IPS DF 6.9 (cell line): ENCODE measurements around the gene CHRNB4.
A peak's percentile ranks its signal among the peaks of the same experiment; 100 is the strongest.

Experiments used
- DNase-seq: peaks from one replicate; pipeline ENCODE4 v3.0.0-alpha.2; 2013; ENCODE audit warnings: low read depth, low spot score
- H3K27ac ChIP-seq: one replicate; pipeline ENCODE4 v1.5.1; 2013; ENCODE audit warnings: low read length, control low read depth
- H3K27me3 ChIP-seq: 2 replicates; pipeline ENCODE4 v1.6.1; 2013; ENCODE audit warnings: mild to moderate bottlenecking, low read length; ENCODE audit not compliant: control insufficient read depth, insufficient read depth
- H3K36me3 ChIP-seq: 2 replicates; pipeline ENCODE4 v1.6.1; 2013; ENCODE audit warnings: low read length; ENCODE audit not compliant: control insufficient read depth, insufficient read depth
- H3K4me1 ChIP-seq: 2 replicates; pipeline ENCODE4 v1.6.1; 2013; ENCODE audit warnings: low read length; ENCODE audit not compliant: control insufficient read depth, insufficient read depth
- H3K4me3 ChIP-seq: 2 replicates; pipeline ENCODE4 v1.5.1; 2013; ENCODE audit warnings: mild to moderate bottlenecking, low read length
- H3K9me3 ChIP-seq: 2 replicates; pipeline ENCODE4 v1.6.1; 2013; ENCODE audit warnings: low read length, inconsistent platforms; ENCODE audit not compliant: control insufficient read depth, insufficient read depth
- WGBS: extraction: QIAGEN DNeasy Blood & Tissue Kit; methylation state at CpG from one replicate; pipeline ENCODE4 v1.1.7; 2013; ENCODE audit warnings: mixed read lengths, missing lambda C conversion rate; ENCODE audit not compliant: insufficient read length, insufficient coverage; 5-methylcytosine and 5-hydroxymethylcytosine counted together

The CHRNB4 gene

GRCh38 chr15:78680431-78681075 lies 39.5 kb upstream of the CHRNB4 start:
- Histone ChIP-seq H3K4me3 (no peak overlapping the region), H3K36me3 (no peaks in the 10 kb centered on the region), H3K27me3 (no peaks in the 10 kb centered on the region), H3K27ac (no peak overlapping the region), H3K9me3 (no peaks in the 10 kb centered on the region), H3K4me1 (peaks cover 5% of the 10 kb centered on the region)
- DNase-seq = no peak
- no CpG with 5 or more reads among the region's 10 CpGs for WGBS

GRCh38 chr15:78679089-78679511 lies 38.1 kb upstream of the CHRNB4 start:
- H3K27ac ChIP-seq = no peak overlapping the region
- no peaks in the 10 kb centered on the region for H3K9me3 ChIP-seq
- no peak for DNase-seq
- no peak overlapping the region for H3K4me3 ChIP-seq
- H3K4me1 ChIP-seq = peaks cover 3% of the 10 kb centered on the region
- H3K36me3 ChIP-seq = no peaks in the 10 kb centered on the region
- no CpG with 5 or more reads among the region's 3 CpGs for WGBS
- no peaks in the 10 kb centered on the region for H3K27me3 ChIP-seq

DNA sequence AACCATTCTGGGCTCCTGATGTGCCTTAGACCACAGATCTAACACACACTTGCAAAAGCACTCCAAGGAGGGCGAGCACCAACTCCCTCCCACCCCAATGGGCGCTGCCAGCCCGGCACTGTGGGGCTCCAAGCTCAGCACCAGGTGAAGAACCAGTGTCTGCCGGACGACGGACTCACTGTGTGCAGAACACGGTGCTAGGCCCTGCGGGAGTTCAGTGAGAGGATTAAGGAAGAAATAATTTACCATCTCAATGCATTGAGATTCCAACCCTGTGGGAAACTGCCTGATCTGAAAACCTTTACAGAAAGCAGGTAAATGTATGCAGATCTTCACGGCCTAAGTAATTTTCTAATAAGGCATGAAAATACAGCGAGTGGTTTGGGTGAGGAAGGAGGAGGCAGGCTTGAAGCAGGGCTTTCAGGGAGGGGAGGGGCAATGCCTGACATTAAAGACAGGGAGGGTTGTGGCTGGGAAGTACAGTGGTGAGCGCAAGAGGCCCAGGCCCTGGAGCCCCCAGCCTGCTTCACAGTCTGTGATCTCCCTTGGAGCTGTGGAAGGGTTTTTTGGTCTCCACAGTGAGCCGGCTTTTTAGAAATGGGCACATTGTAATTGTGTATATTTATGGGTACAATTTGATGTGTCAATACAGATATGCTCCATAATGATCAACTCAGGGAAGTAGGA lies 35.6 kb upstream of the CHRNB4 start:
- DNase-seq = no peak
- Histone ChIP-seq H3K27ac (no peak overlapping the region), H3K9me3 (no peaks in the 10 kb centered on the region), H3K4me3 (no peak overlapping the region), H3K27me3 (no peaks in the 10 kb centered on the region), H3K36me3 (no peaks in the 10 kb centered on the region), H3K4me1 (peaks cover 8% of the 10 kb centered on the region)
- WGBS = no CpG with 5 or more reads among the region's 12 CpGs

DNA sequence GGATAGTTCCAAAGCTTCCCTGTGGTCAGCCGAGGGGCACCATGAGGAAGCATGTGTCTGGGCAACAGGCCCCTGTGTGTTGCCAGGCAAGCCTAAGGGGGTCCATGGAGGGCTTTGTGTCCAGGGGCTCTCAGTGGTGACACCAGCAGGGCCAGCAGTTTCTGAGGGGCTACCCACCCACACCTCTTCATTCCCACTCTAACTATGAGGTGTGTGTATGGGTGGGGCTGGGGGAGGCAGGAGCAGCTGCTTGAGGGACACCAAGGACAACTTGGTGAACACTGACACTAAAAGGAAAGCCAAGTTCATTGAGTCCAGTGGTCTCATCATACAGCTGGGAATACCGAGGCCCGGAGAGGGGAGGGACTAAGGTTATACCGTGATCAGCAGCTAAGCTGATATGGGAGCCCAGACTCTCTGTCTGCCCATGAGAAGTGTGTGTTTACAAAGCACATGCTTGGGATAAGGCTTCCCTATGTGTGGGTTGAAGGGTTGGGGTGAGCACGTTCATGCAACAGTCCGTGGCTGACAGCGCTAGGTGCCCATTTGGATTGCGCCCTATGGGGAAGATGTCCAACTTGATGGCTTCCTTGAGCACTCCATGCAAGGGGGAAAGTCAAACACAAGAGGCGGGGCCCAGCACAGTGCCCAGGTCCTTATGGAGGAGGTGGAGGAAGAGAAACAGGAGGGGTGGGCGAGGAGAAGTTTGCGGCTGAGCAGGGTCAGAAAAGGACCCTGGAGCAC lies 34.8 kb upstream of the CHRNB4 start:
- H3K4me1 ChIP-seq = peaks cover 8% of the 10 kb centered on the region

GRCh38 chr15:78675206-78675605 lies 34.2 kb upstream of the CHRNB4 start:
- Histone ChIP-seq H3K36me3 (no peaks in the 10 kb centered on the region), H3K9me3 (no peaks in the 10 kb centered on the region), H3K27me3 (no peaks in the 10 kb centered on the region), H3K4me1 (peaks cover 6% of the 10 kb centered on the region), H3K4me3 (no peak overlapping the region), H3K27ac (no peak overlapping the region)
- WGBS = no CpG with 5 or more reads among the region's 4 CpGs
- no peak for DNase-seq

More for the DNA sequence above, 34.8 kb upstream of the CHRNB4 start:
- no peaks in the 10 kb centered on the region for H3K36me3 ChIP-seq
- H3K4me3 ChIP-seq = no peak overlapping the region
- H3K27me3 ChIP-seq = no peaks in the 10 kb centered on the region
- H3K27ac ChIP-seq = no peak overlapping the region
- H3K9me3 ChIP-seq = no peaks in the 10 kb centered on the region
- no peak for DNase-seq
- no CpG with 5 or more reads among the region's 11 CpGs for WGBS

DNA sequence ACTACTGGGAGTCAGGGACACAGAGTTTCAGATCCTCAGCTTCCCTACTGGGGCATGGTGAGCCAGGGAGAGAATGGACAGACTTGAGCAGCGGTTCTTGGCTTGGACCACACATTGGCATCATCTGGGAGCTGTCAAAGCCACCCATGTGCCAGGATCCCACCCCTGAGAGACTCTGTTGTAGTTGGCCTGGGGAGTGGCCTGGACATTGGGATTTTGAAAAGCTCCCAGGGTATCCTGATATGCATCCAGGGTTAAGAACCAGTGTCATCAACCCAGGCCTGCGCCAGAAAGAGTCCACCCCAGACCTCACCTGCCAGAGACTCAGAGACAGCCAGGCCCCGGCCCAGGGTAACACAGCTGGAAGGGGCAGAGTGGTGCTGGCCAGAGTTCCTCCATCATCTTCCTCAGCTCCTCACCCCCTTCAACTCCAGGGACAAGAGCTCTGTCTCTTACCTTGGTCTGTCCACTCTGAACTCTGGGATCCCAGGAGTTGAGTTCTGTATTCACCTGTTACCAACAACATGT lies 33.0 kb upstream of the CHRNB4 start:
- no peaks in the 10 kb centered on the region for H3K27me3 ChIP-seq
- no peak for DNase-seq
- no peak overlapping the region for H3K27ac ChIP-seq
- H3K9me3 ChIP-seq = no peaks in the 10 kb centered on the region
- peaks cover 6% of the 10 kb centered on the region for H3K4me1 ChIP-seq
- no CpG with 5 or more reads among the region's 3 CpGs for WGBS
- H3K4me3 ChIP-seq = no peak overlapping the region
- H3K36me3 ChIP-seq = no peaks in the 10 kb centered on the region

GRCh38 chr15:78673476-78673875 lies 32.5 kb upstream of the CHRNB4 start:
- no peak overlapping the region for H3K4me3 ChIP-seq
- no peaks in the 10 kb centered on the region for H3K9me3 ChIP-seq
- no CpG with 5 or more reads among the region's 4 CpGs for WGBS
- H3K27me3 ChIP-seq = no peaks in the 10 kb centered on the region
- H3K4me1 ChIP-seq = peaks cover 6% of the 10 kb centered on the region
- DNase-seq = no peak
- H3K27ac ChIP-seq = no peak overlapping the region
- H3K36me3 ChIP-seq = no peaks in the 10 kb centered on the region

DNA sequence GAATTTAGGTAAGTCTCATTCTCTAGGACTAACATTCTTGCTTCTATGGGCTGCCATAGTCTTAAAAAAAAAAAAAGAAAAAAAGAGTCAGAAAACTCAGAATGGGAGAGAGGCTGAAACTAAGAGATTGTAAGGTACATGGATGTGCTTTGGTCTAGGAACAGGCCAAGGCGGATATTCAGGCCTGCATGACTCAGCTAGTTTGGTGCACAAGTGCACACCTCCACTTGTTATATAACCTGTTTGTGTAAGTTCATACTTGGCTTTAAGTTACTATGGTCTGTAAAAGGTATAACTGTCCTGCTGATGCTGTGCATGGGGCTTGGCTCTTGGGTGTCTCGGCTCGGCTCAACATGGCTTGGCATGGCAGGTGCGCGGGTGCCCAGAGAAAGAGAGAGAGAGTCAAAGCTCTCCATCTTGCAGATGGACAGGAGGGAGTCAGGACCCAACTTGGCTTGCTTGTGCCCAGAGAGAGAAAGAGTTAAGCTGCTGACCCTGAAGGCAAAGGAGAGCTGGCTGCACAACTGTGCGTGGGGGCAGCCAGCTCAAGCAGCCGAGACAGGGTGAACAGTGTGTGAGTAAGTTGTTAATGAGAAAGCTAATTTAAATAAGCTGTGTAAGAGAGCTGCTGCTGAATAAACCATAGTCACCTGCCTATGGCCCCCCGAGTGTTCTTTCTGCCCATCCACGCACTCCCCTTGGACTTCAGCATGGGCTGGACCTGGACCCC lies 31.4 kb upstream of the CHRNB4 start:
- peaks cover 6% of the 10 kb centered on the region for H3K4me1 ChIP-seq
- no CpG with 5 or more reads among the region's 9 CpGs for WGBS
- no peak overlapping the region for H3K4me3 ChIP-seq
- no peaks in the 10 kb centered on the region for H3K36me3 ChIP-seq
- DNase-seq = no peak
- H3K9me3 ChIP-seq = no peaks in the 10 kb centered on the region
- H3K27me3 ChIP-seq = no peaks in the 10 kb centered on the region
- H3K27ac ChIP-seq = no peak overlapping the region

DNA sequence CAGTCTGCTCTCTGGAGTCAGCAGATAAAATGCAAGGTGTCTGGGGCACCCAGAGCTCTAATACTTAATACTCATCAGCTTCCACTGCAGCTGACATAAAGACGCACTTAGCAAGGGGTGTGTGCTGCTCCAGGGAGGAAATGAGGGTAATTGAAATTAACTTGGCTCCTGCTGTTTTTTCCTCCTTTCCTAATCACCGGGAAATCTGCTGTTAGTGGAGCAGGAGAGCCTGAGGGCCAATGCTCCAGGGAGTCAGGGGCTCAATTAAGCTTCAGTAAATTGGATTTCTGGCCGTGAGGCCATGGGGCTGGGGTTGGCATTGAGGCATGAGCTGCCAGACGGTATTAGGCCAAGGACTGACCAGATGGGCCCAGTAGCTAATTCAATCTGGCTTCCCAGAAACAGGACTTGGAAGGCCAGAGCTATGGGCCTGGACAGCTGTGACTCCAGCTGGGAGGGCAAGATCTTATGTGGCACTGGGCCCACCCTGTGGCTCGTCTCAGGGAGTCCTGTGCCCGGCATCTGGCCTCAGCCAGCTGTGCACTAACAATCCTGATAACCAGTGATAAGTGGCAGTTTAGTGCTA lies 30.7 kb upstream of the CHRNB4 start:
- Histone ChIP-seq H3K27ac (no peak overlapping the region), H3K9me3 (no peaks in the 10 kb centered on the region), H3K4me1 (peaks cover 6% of the 10 kb centered on the region), H3K4me3 (no peak overlapping the region), H3K36me3 (no peaks in the 10 kb centered on the region), H3K27me3 (no peaks in the 10 kb centered on the region)
- peak; percentile 39 for DNase-seq
- WGBS = no CpG with 5 or more reads among the region's 6 CpGs

DNA sequence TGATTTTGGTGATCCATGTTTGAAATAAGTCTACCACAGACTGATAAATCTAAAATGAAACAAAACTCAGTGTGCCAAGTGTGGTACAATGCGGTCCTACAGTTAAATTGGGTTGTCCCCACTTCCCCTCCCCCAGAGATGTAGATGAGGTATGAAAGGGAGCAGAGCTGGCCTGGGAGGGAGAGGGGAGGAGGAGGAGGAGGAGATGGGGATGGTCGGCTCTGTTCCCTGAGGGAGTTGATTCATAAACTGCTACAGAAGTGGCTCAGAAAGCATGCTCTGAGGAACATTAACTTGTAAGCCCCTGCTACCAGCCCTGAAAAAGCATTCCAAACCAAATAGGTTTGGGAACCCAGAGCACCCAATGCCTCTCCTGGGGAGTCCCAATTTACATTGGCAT lies 28.0 kb upstream of the CHRNB4 start:
- Histone ChIP-seq H3K4me1 (peaks cover 5% of the 10 kb centered on the region), H3K36me3 (no peaks in the 10 kb centered on the region), H3K27ac (no peak overlapping the region), H3K4me3 (no peak overlapping the region), H3K27me3 (no peaks in the 10 kb centered on the region), H3K9me3 (no peaks in the 10 kb centered on the region)
- DNase-seq = no peak
- no CpG with 5 or more reads among the region's 2 CpGs for WGBS
